Liver (tissue), 3 donors: Measurements from ENCODE around the gene NELL1.

ENCODE experiments used
- CTCF ChIP-seq: fragments of 150-350 bp; IDR thresholded peaks from 2 replicates; pipeline ENCODE4 v1.5.1; 2017; ENCODE audit warnings: improper control_type of control experiment, low read depth, low read length; ENCODE audit not compliant: missing input control
- EGR1 ChIP-seq, 2 donors: IDR thresholded peaks; 2 replicates each; pipeline ENCODE4 v1.6.1; 2016 to 2018; ENCODE audit warnings: antibody characterized with exemption in 2 of 2, low read depth in 2 of 2
- TF ChIP-seq, protein P1 (sequence below): IDR thresholded peaks from 2 replicates; pipeline ENCODE4 v1.6.1; 2016; ENCODE audit warnings: antibody characterized with exemption
- donor health status: healthy.
- donor health status: healthy.

- TF ChIP-seq CTCF (no peak), EGR1 (IDR thresholded peaks at IDR 0.05; ENCODE audit: low read depth in 2 of 2) (no peak)
- TF ChIP-seq, protein P1, sequence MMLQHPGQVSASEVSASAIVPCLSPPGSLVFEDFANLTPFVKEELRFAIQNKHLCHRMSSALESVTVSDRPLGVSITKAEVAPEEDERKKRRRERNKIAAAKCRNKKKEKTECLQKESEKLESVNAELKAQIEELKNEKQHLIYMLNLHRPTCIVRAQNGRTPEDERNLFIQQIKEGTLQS: no peak
Measured at GRCh38 chr11:20844630-20845029, 175.2 kb downstream of the NELL1 start.
